GM12878 (cell line): ENCODE results near the gene SIX1.

Experiments used
- BHLHE40 ChIP-seq, 2 experiments: fragments of 450-650 bp in 1 of 2; IDR thresholded peaks; 2 replicates each; pipeline ENCODE4 v1.6.1; 2011 to 2017; ENCODE audit warnings: low read depth in 2 of 2, borderline replicate concordance in 1 of 2, improper control_type of control experiment in 1 of 2, low read length in 1 of 2, mild to moderate bottlenecking in 1 of 2
- CEBPB ChIP-seq, 2 experiments: fragments of 150-350 bp in 1 of 2; IDR thresholded peaks; 2 replicates each; pipeline ENCODE4 v1.6.1; 2012 to 2014; ENCODE audit warnings: low read depth in 2 of 2, low read length in 2 of 2, borderline replicate concordance in 1 of 2, inconsistent platforms in 1 of 2
- CTCF ChIP-seq, 3 experiments: IDR thresholded peaks in 2 of 3; conservative IDR thresholded peaks in 1 of 3; 2 replicates each; pipeline ENCODE4 v1.5.1; 2011; ENCODE audit warnings: low read depth in 3 of 3, low read length in 3 of 3, mild to moderate bottlenecking in 3 of 3, control low read depth in 2 of 3, moderate library complexity in 2 of 3, inconsistent platforms in 1 of 3, mixed read lengths in 1 of 3; ENCODE audit not compliant: control insufficient read depth in 2 of 3, insufficient read depth in 1 of 3; ENCODE audit errors: extremely low read depth in 1 of 3
- EZH2 ChIP-seq: IDR thresholded peaks from 2 replicates; pipeline ENCODE4 v1.6.1; 2012; ENCODE audit warnings: low read depth, mild to moderate bottlenecking, control low read depth, inconsistent platforms, low read length, borderline replicate concordance; ENCODE audit not compliant: control insufficient read depth
- MYC ChIP-seq: IDR thresholded peaks from 2 replicates; pipeline ENCODE4 v1.6.1; 2011; ENCODE audit warnings: mild to moderate bottlenecking, low read length, moderate library complexity, inconsistent platforms; ENCODE audit not compliant: insufficient read depth, insufficient replicate concordance, insufficient read length, severe bottlenecking
- SMAD1 ChIP-seq: fragments of 450-650 bp; IDR thresholded peaks from 2 replicates; pipeline ENCODE4 v1.6.1; 2018; ENCODE audit warnings: mild to moderate bottlenecking, low read depth; ENCODE audit not compliant: partially characterized antibody

- TF ChIP-seq BHLHE40 (IDR thresholded peaks at IDR 0.05; ENCODE audit: borderline replicate concordance in 1 of 2, low read depth in 2 of 2, low read length in 1 of 2) (no peak), MYC (no peak), CTCF (IDR thresholded peaks at IDR 0.05 in 2 of 3, conservative IDR thresholded peaks at IDR 0.05 in 1 of 3; ENCODE audit: control insufficient read depth in 2 of 3, extremely low read depth in 1 of 3, insufficient read depth in 1 of 3, low read depth in 3 of 3, low read length in 3 of 3) (no peak), SMAD1 (no peak), CEBPB (IDR thresholded peaks at IDR 0.05; ENCODE audit: borderline replicate concordance in 1 of 2, low read depth in 2 of 2, low read length in 2 of 2) (no peak), EZH2 (no peak)
Observed at GRCh38 chr14:60618241-60618640, 31.0 kb downstream of the SIX1 start.
